GM12873 (cell line): ENCODE measurements around the gene HLA-DRB5.

ENCODE experiments used
- TF ChIP-seq, protein P1 (sequence below): IDR thresholded peaks from 2 replicates; pipeline ENCODE4 v1.5.1; 2012; ENCODE audit warnings: low read depth, mild to moderate bottlenecking, moderate library complexity, low read length, control low read depth; ENCODE audit not compliant: insufficient read depth; ENCODE audit errors: missing control alignments

The HLA-DRB5 gene

GRCh38 chr6:32529697-32530430 lies at the start of gene HLA-DRB5:
HLA-DRB5 (minus strand) TSS chr6:32530287; CDS start chr6:32530224, 63 bp downstream.
- TF ChIP-seq, protein P1, sequence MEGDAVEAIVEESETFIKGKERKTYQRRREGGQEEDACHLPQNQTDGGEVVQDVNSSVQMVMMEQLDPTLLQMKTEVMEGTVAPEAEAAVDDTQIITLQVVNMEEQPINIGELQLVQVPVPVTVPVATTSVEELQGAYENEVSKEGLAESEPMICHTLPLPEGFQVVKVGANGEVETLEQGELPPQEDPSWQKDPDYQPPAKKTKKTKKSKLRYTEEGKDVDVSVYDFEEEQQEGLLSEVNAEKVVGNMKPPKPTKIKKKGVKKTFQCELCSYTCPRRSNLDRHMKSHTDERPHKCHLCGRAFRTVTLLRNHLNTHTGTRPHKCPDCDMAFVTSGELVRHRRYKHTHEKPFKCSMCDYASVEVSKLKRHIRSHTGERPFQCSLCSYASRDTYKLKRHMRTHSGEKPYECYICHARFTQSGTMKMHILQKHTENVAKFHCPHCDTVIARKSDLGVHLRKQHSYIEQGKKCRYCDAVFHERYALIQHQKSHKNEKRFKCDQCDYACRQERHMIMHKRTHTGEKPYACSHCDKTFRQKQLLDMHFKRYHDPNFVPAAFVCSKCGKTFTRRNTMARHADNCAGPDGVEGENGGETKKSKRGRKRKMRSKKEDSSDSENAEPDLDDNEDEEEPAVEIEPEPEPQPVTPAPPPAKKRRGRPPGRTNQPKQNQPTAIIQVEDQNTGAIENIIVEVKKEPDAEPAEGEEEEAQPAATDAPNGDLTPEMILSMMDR = no peak

- TF ChIP-seq, protein P1 = no peak
These were observed 48.9 kb upstream of the HLA-DRB5 start for GRCh38 chr6:32578962-32579361.

DNA sequence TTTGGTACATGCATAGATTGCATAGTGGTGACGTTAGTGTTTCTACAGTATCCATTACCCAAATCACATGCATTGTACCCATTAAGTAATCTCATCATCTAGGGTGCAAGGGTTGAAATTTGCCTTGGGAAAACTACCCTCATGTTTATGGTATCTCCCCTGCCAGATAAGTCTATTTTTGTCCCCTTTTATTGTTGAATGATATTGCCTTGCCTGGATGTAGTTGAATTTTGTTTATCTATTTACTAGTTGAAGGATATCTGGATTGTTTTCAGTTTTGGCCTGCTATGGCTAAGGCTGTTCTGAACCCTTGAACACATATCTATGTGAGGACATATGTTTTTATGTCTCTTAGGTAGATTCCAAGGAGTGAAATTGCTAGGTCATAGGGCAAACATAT lies 46.2 kb upstream of the HLA-DRB5 start:
- TF ChIP-seq, protein P1 = no peak

DNA sequence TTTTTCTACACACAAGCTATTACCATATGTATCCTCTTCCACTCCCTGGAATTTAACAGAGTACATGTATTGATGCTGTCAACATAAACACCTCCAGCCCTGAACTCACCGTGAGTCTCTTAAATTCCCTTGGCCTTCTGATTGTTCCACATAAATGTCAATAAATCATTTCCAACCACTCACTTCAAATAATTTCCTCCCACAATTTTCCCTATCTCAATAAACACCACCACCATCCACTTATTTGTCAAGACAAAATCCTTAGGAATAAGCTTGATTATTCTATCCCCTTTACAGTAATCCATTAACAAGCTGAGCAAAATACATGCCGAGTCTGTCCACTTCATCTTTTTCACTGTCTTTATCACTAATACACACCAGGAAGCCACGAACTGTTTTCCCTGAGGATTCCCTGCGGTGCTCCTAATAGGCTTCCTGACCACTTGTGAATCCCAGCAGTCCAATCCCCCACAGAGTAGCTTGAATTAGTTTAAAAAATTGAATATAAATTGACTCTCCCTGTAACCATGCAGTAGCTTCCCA lies 40.3 kb upstream of the HLA-DRB5 start:
- TF ChIP-seq, protein P1 = no peak

- TF ChIP-seq, protein P1 = no peak
These were observed 38.5 kb upstream of the HLA-DRB5 start for GRCh38 chr6:32568561-32568960.

GRCh38 chr6:32566957-32567356 lies 36.9 kb upstream of the HLA-DRB5 start:
- TF ChIP-seq, protein P1 = no peak

GRCh38 chr6:32565511-32565910 lies 35.4 kb upstream of the HLA-DRB5 start:
- TF ChIP-seq, protein P1 = no peak
